HG03354 (cell line): Measurements from ENCODE around the gene SIX4.
"Not testable (repeated sequence)": the region's sequence is repeated elsewhere in the genome, so short reads cannot be mapped to it uniquely, and the experiment has no call there.

Experiments used
- ATAC-seq: cut with Tn5 transposase; IDR thresholded peaks from one replicate; pipeline ENCODE4 v1.9.1; 2021; ENCODE audit warnings: mild to moderate bottlenecking; ENCODE audit not compliant: unreplicated experiment, poor library complexity, severe bottlenecking

SIX4 gene

DNA sequence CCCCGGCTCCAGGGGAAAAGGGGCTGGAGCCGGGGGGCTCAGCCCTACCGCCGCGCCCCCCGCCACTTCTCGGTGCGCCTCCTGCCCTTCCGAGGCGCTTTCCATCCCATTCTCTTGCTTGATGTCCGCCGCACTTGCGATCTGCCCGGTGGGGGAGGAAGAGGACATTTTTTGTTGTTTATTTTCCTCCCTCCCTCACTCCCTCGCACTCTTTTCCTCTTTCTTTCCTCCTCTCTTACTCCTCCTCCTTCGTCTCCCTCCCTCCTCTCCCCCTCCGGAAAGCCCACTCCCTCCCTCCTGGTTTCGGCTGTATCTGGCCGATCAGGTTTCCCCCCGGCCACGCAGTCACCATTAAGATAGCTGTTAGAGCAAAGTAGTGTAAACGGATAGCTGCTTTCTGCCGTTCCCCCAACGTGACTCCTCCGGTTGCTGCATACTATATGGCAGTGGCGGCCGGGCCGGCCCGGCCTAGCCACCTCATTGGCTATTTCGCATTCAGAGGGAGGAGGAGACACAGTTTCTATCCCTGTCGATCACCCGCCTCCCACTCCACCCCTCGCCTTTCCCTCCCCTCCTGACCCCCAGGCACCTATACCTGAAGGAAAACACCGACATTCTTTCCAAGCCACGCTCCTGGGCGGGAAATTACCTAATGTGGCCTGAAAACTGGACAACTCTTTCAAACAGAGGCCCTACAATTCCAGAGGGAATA is at the start of gene SIX4:
TSS of gene SIX4 (minus strand) at position 445 of the 712 bp plus-strand sequence. CDS start at position 168, 277 bp downstream.
- peak; percentile 44 for ATAC-seq

DNA sequence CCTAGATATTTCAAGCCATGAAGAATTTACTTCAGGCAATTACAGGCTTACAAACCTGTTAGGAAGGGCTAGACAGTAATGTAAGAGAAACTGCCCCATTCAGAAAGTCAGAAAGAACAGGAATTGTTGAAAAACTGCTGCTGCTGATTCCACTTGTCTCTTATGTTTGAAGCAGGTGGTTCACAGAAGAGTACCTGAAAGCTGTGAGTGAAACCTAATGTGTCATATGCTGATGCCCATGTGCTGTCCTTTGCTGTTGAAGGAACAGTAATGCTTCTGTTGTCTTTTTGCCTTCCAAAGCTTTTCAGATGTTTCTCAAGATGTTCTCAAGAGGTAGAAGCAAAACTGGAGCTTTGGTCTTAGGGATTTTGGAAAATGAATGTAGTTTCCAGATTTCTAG is 49.4 kb upstream of the SIX4 start:
- peak; percentile 72 for ATAC-seq

DNA sequence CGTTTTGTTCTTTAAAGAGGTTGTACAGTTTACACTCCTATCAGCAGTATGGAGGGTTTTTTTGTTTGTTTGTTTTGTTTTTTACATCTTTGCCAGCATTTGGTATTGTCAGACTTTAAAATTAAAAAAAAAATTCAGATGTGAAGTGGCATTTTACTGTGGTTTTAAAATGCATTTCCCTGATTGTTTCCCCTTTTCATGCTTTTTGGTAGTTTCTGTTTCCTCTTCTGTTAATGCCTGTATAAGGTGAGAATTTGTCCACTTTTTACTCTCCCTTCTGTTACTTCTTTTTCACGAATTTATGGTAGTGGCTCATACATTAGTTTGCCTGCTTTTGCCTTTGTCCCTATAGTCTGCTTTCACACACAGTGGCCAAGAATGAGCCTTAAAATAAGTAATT is 47.0 kb upstream of the SIX4 start:
- ATAC-seq = no peak

DNA sequence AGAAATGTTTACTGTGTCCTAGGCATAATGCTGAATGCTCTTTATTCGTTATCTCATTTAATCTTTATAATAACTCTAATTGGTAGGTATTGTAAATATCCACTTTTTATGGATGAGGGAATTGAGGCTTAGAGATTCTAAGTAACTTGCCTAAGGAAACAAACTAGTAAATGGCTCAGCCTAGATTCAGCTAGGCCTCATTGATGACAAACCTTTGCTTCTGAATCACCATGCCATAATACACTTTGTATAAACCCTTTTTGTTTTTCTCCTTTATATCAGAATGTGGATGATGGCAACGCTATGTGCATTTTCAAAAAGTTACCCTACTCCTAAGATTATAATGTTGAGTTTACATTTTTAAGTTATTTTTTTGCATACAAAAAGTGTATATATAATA is 44.5 kb upstream of the SIX4 start:
- ATAC-seq = no peak

DNA sequence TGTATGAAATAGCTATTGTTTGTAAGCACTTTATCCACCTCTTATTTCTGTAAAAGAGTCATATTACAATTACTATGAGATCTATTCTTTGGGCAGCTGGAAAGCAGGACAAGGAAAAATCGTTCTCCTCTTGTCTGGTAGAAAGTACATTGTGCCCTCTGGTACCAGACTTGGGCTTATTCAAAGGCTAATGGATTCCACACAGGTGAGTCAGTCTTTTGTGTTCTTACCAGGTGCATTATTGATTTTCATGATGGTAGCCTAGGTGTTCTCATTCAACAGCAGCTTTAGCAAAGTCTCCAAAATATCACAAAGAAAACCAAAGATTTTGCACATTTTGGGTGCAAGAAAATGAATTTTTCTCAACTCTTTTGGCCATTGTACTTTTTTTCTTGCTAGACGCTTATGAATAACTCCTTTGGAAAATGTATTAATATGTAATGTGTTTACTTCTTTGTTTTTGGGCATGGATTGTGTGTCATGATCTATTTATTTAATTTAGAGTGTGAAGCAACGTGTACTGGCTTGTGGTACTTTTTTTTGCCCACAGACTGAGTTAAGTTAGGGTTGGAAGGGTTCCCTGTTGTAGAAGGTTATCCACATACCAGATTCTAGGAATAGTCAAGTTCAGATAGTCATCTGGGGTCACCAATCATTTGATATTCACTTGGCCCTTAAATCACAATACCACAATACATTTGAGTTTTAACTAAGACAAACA is 36.7 kb upstream of the SIX4 start:
- ATAC-seq = no peak

DNA sequence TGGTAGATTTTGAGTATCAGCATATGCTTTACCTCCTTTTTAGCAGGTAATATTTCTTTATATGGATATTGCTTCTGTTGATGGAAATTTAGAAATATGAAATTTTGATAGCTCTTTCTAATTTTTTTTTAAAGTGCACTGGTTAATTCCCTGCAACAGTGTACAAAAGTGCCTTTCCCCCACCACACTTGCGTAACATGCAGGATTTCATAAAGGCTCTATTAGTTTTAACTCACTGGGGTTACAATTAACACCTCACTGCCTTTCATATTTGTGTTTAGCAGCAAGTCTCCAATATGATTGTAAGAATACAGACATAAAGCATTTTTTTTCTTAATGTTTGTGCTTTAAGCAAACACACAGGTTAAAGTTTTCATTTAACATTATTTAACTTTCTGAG is 36.1 kb upstream of the SIX4 start:
- ATAC-seq = no peak

DNA sequence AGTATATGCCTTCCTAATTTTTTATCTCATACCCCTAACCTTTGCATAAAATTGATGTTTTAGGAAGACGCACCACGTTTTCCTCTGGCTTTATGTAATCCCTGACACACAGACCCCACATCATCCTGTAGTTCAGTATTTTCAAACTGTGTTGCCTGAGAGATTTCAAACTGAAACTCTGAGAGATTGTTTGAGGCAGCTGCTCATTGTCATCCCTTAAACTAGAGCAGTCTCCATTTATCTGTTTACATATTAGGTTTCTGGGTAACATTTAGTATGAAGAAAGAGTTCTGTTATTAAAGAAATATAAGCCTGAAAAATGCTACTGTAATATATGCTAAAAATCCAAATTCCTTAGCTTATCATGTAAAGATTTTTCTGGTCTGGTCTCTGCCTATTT is 34.7 kb upstream of the SIX4 start:
- ATAC-seq = peak; percentile 67

DNA sequence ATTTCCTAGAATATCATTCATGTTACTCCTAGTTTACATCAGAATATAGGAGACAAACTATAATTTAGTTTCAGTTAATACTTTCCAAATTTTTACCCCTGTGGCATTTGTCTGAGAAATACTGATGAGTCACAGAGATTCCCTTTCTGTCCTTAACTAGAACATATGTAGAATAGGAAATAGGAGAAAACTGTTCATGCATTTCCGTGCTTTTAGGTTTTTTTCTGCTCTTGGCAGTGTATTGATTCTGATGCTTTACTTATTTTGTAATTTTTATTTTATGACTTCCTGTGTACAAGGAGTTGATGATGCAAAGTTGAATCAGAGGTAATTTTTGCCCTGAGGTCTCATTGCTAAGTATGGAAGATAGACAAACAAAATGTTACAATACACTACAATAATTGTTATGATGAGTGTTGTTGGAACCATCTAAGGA is 33.4 kb upstream of the SIX4 start:
- ATAC-seq = no peak

DNA sequence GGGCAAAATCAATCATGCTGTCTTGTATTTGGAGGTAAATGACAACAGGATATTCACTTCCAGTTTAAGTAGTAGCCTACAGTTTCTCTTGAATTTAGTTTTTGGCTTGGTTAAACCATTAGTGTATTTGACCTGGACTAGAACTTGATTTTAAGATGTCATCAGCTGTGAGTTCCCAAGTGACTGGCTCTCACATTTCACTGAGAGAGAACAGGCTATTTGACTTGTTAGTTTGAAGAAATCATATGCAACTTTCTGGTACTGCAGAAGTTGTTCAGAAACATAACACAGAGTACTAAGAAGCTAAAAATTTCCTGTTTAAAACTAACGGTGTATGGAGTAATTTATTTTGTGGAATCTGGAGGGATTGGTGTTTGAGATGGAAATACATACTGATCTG is 32.7 kb upstream of the SIX4 start:
- no peak for ATAC-seq

DNA sequence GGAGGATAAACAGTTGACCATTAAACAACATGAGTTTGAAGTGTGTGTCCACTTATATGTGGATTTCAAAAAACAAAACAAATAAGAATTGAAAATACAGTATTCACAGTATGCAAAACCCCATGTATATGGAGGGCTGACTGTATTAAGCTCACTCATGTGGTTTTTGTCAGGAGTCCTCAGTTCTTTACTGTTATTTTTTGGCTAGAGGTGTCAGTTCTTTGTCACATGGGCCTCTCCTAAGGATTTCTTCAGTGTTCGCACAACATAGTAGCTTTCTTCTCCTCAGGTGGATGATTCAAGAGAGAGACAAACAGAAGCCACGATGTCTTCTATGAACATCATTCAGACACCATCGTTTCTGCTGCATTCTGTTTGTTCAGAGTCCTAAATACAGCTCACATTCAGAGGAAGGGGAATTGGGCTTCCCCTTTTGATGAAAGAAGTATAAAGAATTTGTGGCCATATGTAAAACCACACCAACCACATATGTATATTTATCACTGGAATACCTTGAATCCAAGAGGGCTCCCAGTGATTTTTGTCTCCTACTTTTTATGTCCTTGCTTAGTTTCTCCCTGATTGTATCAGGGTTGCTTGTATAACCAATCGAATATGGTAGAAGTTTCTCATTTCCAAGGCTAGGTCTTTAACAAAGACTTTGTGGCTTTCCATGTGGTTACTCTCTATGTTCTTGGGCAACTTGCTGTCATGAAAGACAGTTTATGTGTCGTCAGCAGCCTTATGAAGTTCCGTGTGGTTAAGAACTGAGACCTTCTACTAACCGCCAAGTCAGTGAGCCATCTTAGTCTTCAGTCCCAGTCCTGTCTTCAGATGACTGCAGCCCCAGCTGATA is 29.3 kb upstream of the SIX4 start:
- peak; percentile 99 for ATAC-seq

DNA sequence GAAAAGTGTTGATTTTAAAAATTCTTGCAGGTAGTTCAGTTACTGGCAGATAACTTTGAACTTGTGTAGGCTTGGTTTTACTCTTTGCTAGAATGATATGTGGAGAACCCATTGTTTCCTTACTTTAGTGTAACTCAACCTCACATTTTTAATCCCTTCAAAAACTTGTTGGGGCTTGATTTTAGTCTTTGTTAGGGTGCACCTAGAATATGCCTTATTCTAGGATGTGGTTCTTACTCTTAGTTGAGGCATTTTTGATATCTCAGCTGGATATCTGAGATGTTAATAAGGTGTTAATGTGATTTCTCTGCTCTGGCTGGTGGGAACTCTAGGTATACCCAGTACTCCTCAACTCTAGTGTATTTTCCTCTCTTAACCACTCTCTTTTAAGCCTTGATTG is 20.4 kb upstream of the SIX4 start:
- ATAC-seq = no peak

DNA sequence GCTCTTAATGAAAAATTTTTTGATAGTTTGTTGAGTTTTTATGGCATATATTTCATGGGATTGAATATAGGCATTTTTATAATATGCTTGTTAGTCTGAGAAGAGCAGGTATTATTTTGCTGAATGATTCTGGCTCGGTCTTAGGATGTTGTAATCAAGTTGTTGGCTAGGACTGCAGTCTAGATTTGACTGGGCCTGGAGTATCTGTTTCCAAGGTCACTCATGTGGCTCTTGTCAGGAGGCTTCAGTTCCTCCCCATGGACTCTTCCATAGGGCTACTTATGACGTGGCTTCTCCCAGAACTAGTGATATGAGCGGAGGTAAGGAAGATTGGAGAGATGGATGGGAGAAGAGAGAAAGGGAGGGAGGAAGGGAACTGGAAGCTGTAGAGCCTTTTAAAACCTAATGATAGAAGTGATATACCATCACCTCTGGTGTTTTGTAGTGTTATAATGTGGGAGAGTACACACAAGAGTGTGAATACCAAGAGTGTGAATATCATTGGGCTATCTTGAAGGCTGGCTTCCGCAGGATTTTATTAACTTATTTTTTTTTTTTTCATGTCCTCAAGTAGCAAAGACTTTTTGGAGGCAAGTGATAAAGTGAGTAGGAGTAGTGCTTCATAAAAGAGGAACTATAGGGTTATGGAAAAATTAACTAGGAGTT is 14.8 kb upstream of the SIX4 start:
- no peak for ATAC-seq

DNA sequence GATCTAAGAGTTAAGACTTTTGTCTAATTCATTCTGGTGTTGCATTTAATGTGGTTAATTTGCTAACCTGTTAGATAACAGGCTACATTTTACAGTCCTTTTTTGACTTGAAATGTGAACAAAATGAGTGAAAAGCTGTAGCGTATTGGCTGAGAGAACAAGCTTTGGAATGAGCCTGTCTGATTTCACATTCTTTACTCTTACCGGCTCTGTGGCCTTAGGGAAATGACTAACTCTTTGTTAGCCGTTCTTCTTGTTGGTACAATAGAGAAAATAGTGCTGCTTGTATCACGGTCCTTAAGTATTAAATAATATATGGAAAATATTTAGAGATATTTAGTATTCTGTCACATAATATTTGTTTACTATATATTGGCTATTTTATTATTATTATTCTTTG is 12.3 kb upstream of the SIX4 start:
- ATAC-seq = no peak

DNA sequence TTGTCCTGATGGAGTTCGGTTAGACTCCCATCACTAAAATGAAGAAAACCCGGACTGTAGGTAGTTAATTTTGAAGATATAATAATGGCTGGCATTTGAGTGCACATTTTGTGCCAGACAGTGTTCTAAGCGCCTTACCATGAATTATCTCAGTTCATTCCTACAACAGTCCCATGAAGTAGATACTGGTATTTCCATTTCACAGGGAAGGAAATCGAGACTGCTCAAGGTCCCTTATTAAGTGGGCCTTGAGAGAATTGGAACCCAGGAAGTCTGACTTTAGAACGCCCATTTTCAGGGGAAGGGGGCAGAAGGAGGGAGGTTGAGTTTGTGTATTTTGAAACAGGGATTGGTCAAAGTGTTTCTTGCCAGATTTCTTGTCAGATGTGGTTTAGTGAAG is 11.3 kb upstream of the SIX4 start:
- no peak for ATAC-seq

DNA sequence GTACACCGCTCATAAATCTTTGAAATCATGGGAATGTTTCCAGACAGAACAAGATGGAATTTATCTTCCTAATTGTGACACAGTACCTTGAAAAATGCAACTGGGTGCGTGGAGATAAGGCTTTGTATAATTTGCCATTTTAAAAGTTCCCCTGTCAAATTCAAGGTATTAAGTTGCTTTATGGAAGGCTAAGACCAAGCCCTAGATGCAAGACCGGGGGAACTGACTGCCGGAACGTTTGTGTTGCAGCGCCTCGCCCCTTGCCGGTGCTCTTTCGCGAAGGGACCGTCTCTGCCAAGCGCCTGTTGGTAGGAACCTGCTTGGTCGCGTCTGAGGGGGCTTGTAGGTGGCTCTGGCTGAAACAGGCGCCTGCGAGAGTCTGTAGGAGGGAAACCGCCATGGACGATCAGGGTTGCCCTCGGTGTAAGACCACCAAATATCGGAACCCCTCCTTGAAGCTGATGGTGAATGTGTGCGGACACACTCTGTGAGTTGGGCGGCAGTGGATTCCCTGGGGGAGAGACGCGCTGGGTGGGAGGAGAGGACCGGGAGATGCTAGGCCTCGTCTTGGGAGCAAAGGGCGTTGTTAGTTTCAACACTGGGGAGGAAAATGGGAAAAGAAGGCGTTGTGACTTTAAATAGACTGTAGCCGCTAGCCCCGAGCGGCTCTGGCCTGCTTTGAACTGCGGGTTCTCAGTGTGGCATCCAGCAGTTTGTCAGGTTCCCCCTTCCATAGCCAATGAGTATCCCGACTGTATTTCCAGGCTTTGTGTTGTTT is 10.5 kb upstream of the SIX4 start, which contains the start of gene MNAT1:
TSS of gene MNAT1 (plus strand) at position 297 of the 778 bp plus-strand sequence. CDS start at position 399, 102 bp downstream.
- peak; percentile 96 for ATAC-seq

DNA sequence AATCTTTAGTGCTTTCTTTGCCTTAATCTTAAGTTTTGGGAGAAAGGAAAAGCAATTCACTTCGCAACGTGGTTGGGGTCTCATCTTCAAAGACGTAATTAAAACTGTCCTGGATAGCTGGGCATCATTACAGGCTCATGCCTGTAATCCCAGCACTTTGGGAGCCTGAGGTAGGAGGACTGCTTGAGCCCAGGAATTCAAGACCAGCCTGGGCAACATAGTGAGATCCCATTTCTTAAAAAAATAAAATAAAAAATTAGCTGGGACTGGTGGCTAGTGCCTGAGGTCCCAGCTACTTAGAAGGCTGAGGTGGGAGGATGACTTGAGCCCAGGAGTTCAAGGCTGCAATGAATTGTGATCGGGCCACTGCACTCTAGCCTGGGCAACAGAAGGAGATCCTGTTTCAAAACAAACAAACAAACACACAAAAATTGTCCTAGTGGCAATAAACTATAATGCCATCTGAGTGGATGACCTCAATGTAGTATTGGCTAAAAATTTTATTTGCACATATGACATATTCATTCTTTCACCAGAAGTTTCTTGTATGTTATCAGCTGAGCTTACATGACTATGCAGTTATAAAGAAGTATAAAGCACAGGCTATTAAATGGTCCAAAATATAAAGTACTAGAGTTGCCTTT is 8.8 kb upstream of the SIX4 start:
- ATAC-seq = no peak

DNA sequence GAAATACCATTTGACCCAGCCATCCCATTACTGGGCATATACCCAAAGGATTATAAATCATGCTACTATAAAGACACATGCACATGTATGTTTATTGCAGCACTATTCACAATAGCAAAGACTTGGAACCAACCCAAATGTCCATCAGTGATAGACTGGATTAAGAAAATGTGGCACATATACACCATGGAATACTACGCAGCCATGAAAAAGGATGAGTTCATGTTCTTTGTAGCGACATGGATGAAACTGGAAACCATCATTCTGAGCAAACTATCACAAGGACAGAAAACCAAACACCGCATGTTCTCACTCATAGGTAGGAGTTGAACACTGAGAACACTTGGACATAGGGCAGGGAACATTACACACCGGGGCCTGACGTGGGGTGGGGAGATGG is 7.1 kb upstream of the SIX4 start:
- not testable (repeated sequence) for ATAC-seq

DNA sequence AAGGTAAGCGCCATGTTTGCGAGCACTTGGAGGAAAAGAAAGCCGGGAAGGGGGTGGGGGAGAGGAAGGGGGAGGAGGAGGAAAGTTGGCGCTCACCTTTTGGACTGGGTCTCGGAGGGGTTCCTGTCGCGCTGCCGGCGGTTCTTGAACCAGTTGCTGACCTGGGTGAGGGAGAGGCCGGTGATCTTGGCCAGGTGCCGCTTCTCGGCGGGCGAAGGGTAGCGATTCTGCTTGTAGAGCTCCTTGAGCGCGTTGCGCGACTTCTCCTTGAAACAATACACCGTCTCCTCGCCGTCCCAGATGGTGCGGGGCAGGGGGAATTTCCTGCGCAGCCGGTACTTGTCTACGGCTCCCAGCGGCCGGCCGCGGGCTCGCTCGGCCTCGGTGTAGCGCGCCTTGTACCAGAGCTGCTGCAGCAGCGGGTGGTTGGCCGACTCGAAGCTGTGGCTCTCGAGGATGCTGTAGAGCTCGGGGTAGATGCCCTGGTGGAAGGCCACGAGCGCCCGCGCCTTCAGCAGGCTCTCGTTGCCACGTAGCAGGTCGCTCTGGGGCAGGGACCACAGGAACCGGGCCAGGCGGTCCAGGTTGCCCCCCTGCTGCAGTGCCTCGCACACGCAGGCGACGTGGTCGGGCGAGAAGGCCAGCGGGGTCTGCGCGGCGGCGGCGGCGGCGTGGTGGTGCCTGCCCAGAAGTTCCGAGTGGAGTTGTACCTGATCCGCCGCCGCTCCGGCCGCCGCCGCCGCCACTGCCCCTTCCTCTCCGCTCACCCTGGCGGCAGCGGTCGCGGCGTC is 840 bp downstream of the SIX4 start:
- peak; percentile 47 for ATAC-seq
